ENCODE measurements around the gene HSD17B12. TPM values are rescaled to one million over a fixed set of nuclear protein-coding genes. Genes with fewer than 3 reads are reported as not detected.

The HSD17B12 gene
- polyA plus RNA-seq, 1 donor (not counting 4 experiments of a cell fraction or from before 2014, with no cell fraction given): 105 TPM

DNA sequence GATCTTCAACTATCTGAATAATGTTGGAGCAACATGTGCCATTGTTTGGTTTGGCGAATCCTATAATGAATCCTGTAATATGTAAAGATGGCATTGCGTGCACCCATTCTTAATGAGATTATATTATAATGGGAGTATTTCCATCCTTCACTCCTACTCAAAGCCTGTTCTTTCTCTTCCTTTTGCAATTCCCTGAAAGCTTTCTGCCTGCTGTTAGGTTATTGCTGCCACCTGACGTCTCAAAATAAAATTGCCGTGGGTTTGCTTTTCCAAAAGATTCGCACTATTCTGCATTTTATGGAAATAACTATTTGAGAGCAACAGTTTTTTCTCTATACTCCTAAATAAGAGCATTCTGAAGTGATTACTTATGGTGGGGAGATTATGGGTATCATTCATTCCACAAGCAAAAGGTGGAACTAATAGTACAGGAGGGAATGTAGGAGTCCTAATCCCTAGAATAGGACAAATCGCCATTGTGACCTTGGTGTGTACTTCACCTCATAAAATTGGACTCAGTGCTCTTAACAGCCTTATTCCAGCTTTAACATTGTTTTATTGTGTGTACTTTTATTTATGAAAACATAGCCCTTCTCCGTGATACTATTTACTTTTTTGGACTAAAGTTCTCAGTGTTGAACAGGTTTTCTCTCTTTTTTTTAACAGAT is 130.5 kb downstream of the HSD17B12 start:
- no peaks in the 10 kb centered on the region for H4K20me1 ChIP-seq (ENCODE audit: control insufficient read depth, extremely low read depth, insufficient read depth, low read length)

DNA sequence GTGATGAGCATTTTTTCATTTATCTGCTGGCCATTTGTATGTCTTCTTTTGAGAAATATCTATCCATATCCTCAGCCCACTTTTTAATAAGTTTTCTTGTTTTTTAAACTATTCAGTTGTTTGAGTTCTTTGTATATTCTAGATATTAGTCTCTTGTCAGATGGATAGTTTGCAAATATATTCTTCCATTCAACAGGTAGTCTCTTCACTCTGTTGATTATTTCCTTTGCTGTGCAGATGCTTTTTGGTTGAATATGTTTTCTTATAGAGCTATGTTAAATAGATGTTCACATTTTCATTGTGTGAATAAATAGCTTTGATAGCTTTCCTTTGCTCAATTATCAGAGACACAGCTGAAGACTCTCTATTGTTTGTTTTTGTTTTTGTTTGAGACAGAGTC is 131.9 kb downstream of the HSD17B12 start:
- FAIRE-seq: no peak
- no peak for DNase-seq (ENCODE audit: low read depth, low spot score)
- Histone ChIP-seq H3K9me3 (ENCODE audit: control insufficient read depth, low read depth, low read length) (no peaks in the 10 kb centered on the region), H3K9me1 (ENCODE audit: control insufficient read depth, extremely low read depth, insufficient read depth, low read length) (no peaks in the 10 kb centered on the region), H3K4me3 (ENCODE audit: control insufficient read depth in 2 of 3, extremely low read depth in 1 of 3, insufficient read depth in 2 of 3, low read depth in 1 of 3, low read length in 3 of 3) (no peak overlapping the region), H3K4me1 (ENCODE audit: control insufficient read depth, extremely low read depth, insufficient read depth, low read length) (peaks cover 1% of the 10 kb centered on the region), H3K27ac (ENCODE audit: control insufficient read depth, insufficient read depth, low read length) (no peak overlapping the region), H2AFZ (ENCODE audit: control insufficient read depth, low read length) (no peak overlapping the region), H3K4me2 (ENCODE audit: control insufficient read depth, extremely low read depth, insufficient read depth, low read depth, low read length) (no peak overlapping the region), H4K20me1 (ENCODE audit: control insufficient read depth, extremely low read depth, insufficient read depth, low read length) (no peaks in the 10 kb centered on the region), H3K36me3 (ENCODE audit: control insufficient read depth in 2 of 2, extremely low read depth in 1 of 2, insufficient read depth in 2 of 2, low read length in 2 of 2) (peaks cover 4 to 8% of the 10 kb centered on the region in 2 experiments), H3K9ac (ENCODE audit: control insufficient read depth, extremely low read depth, insufficient read depth, low read length) (no peak overlapping the region), H3K27me3 (ENCODE audit: control insufficient read depth, extremely low read depth, insufficient read depth, low read length) (no peaks in the 10 kb centered on the region), H3K79me2 (ENCODE audit: control insufficient read depth, insufficient read depth, low read length) (peaks cover 3% of the 10 kb centered on the region)
- TF ChIP-seq EZH2 (IDR thresholded peaks at IDR 0.05; ENCODE audit: low read length): no peak
- TF ChIP-seq, protein P1, sequence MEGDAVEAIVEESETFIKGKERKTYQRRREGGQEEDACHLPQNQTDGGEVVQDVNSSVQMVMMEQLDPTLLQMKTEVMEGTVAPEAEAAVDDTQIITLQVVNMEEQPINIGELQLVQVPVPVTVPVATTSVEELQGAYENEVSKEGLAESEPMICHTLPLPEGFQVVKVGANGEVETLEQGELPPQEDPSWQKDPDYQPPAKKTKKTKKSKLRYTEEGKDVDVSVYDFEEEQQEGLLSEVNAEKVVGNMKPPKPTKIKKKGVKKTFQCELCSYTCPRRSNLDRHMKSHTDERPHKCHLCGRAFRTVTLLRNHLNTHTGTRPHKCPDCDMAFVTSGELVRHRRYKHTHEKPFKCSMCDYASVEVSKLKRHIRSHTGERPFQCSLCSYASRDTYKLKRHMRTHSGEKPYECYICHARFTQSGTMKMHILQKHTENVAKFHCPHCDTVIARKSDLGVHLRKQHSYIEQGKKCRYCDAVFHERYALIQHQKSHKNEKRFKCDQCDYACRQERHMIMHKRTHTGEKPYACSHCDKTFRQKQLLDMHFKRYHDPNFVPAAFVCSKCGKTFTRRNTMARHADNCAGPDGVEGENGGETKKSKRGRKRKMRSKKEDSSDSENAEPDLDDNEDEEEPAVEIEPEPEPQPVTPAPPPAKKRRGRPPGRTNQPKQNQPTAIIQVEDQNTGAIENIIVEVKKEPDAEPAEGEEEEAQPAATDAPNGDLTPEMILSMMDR (optimal IDR thresholded peaks at IDR 0.05 in 1 of 3, IDR thresholded peaks at IDR 0.05 in 1 of 3, conservative IDR thresholded peaks at IDR 0.05 in 1 of 3; ENCODE audit: extremely low read depth in 1 of 3, insufficient read depth in 2 of 3, low read length in 3 of 3): no peak
- dilution Hi-C loops (cut with MboI; ENCODE audit: extremely low pct_ligation_motif_present, low sequenced_read_pairs): no loop called here

More for the DNA sequence above, 130.5 kb downstream of the HSD17B12 start:
- no peaks in the 10 kb centered on the region for H3K4me1 ChIP-seq (ENCODE audit: control insufficient read depth, extremely low read depth, insufficient read depth, low read length)
- dilution Hi-C loops (cut with MboI; ENCODE audit: extremely low pct_ligation_motif_present, low sequenced_read_pairs): no loop called here
- no peak overlapping the region for H3K4me3 ChIP-seq (ENCODE audit: control insufficient read depth in 2 of 3, extremely low read depth in 1 of 3, insufficient read depth in 2 of 3, low read depth in 1 of 3, low read length in 3 of 3)
- TF ChIP-seq, protein P1 (optimal IDR thresholded peaks at IDR 0.05 in 1 of 3, IDR thresholded peaks at IDR 0.05 in 1 of 3, conservative IDR thresholded peaks at IDR 0.05 in 1 of 3; ENCODE audit: extremely low read depth in 1 of 3, insufficient read depth in 2 of 3, low read length in 3 of 3): no peak
- no peak for TF ChIP-seq EZH2 (IDR thresholded peaks at IDR 0.05; ENCODE audit: low read length)
- no peaks in the 10 kb centered on the region for H3K9me1 ChIP-seq (ENCODE audit: control insufficient read depth, extremely low read depth, insufficient read depth, low read length)
- H2AFZ ChIP-seq (ENCODE audit: control insufficient read depth, low read length): no peak overlapping the region
- FAIRE-seq (no peak), DNase-seq (ENCODE audit: low read depth, low spot score) (no peak)
- no peak overlapping the region for H3K27ac ChIP-seq (ENCODE audit: control insufficient read depth, insufficient read depth, low read length)
- H3K36me3 ChIP-seq (ENCODE audit: control insufficient read depth in 2 of 2, extremely low read depth in 1 of 2, insufficient read depth in 2 of 2, low read length in 2 of 2): peaks cover 5 to 9% of the 10 kb centered on the region in 2 experiments
- H3K9me3 ChIP-seq (ENCODE audit: control insufficient read depth, low read depth, low read length): no peaks in the 10 kb centered on the region
- H3K9ac ChIP-seq (ENCODE audit: control insufficient read depth, extremely low read depth, insufficient read depth, low read length): no peak overlapping the region
- no peak overlapping the region for H3K4me2 ChIP-seq (ENCODE audit: control insufficient read depth, extremely low read depth, insufficient read depth, low read depth, low read length)
- H3K79me2 ChIP-seq (ENCODE audit: control insufficient read depth, insufficient read depth, low read length): peaks cover 3% of the 10 kb centered on the region
- no peaks in the 10 kb centered on the region for H3K27me3 ChIP-seq (ENCODE audit: control insufficient read depth, extremely low read depth, insufficient read depth, low read length)

All from keratinocyte (primary cell).